Transverse colon (tissue), 3 donors: ENCODE measurements around the gene RFX2.
"Not testable (repeated sequence)": the region's sequence is repeated elsewhere in the genome, so short reads cannot be mapped to it uniquely, and the experiment has no call there.

ENCODE experiments used
- EP300 ChIP-seq: sonication (generic); formaldehyde crosslinking; IDR thresholded peaks from one replicate; pipeline ENCODE4 v1.6.1; 2017; ENCODE audit warnings: antibody characterized with exemption, low read depth
- POLR2A ChIP-seq: fragments of 450-650 bp; IDR thresholded peaks from one replicate; pipeline ENCODE4 v1.6.1; 2016; ENCODE audit warnings: antibody characterized with exemption, mild to moderate bottlenecking, moderate library complexity
- TF ChIP-seq, protein P1 (sequence below), 5 experiments: fragments of 200-600 bp in 3 of 5; fragments of 450-650 bp in 2 of 5; sonication (generic) in 3 of 5; IDR thresholded peaks; 1 replicate in 2 of 5; 2 replicates in 3 of 5; pipeline ENCODE4 v1.5.1; 2016 to 2017; ENCODE audit warnings: antibody characterized with exemption in 5 of 5, inconsistent platforms in 3 of 5, mild to moderate bottlenecking in 2 of 5, moderate library complexity in 1 of 5

DNA sequence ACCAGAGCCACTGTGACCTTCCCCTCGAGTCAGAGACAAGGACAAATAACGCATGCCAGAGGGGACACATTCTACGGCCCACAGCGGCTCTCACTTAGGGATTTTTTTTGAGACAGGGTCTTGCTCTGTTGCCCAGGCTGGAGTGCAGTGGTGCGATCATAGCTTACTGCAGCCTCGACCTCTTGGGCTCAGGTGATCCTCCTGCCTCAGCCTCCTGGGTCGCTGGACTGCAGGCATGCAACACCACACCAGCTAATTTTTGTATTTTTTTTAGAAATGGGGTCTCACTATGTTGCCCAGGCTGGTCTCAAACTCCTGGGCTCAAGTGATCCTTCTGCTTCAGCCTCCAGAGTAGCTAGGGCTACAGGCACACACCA, 104.2 kb downstream of the RFX2 start:
- TF ChIP-seq EP300, POLR2A: not testable (repeated sequence)
- TF ChIP-seq, protein P1, sequence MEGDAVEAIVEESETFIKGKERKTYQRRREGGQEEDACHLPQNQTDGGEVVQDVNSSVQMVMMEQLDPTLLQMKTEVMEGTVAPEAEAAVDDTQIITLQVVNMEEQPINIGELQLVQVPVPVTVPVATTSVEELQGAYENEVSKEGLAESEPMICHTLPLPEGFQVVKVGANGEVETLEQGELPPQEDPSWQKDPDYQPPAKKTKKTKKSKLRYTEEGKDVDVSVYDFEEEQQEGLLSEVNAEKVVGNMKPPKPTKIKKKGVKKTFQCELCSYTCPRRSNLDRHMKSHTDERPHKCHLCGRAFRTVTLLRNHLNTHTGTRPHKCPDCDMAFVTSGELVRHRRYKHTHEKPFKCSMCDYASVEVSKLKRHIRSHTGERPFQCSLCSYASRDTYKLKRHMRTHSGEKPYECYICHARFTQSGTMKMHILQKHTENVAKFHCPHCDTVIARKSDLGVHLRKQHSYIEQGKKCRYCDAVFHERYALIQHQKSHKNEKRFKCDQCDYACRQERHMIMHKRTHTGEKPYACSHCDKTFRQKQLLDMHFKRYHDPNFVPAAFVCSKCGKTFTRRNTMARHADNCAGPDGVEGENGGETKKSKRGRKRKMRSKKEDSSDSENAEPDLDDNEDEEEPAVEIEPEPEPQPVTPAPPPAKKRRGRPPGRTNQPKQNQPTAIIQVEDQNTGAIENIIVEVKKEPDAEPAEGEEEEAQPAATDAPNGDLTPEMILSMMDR (IDR thresholded peaks at IDR 0.05), result not testable (repeated sequence)
